Osteocyte (in vitro differentiated cells): Measurements from ENCODE around the gene PRKN. TPM values are rescaled to one million over a fixed set of nuclear protein-coding genes. Genes with fewer than 3 reads are reported as not detected.

Experiments
- DNase-seq: peaks from one replicate; pipeline ENCODE4 v3.0.0; 2021; ENCODE audit warnings: mixed read lengths; ENCODE audit not compliant: unreplicated experiment; ENCODE audit errors: extremely low spot score
- H3K27ac Mint-ChIP-seq: one replicate; pipeline ENCODE4 v1.8.0; 2021; ENCODE audit warnings: mild to moderate bottlenecking, mixed read lengths; ENCODE audit not compliant: unreplicated experiment
- H3K27me3 Mint-ChIP-seq: one replicate; pipeline ENCODE4 v1.8.0; 2021; ENCODE audit warnings: mixed read lengths; ENCODE audit not compliant: unreplicated experiment
- H3K36me3 Mint-ChIP-seq: one replicate; pipeline ENCODE4 v1.8.0; 2021; ENCODE audit warnings: mixed read lengths; ENCODE audit not compliant: unreplicated experiment
- H3K4me1 Mint-ChIP-seq: one replicate; pipeline ENCODE4 v1.8.0; 2021; ENCODE audit warnings: mixed read lengths; ENCODE audit not compliant: unreplicated experiment
- H3K4me3 Mint-ChIP-seq: one replicate; pipeline ENCODE4 v1.8.0; 2021; ENCODE audit warnings: mild to moderate bottlenecking, moderate library complexity, mixed read lengths; ENCODE audit not compliant: unreplicated experiment
- H3K9me3 Mint-ChIP-seq: one replicate; pipeline ENCODE4 v1.8.0; 2021; ENCODE audit warnings: mixed read lengths; ENCODE audit not compliant: unreplicated experiment
- total RNA-seq: library from RNA; stranded (reverse); gene quantifications from 2 replicates; pipeline ENCODE4 v1.2.1, GENCODE V29; 2021
- TF ChIP-seq, protein P1 (sequence below): fragments of 200-600 bp; sonication (generic); IDR thresholded peaks from 2 replicates; pipeline ENCODE4 v1.5.0; 2021; ENCODE audit warnings: antibody characterized with exemption, mild to moderate bottlenecking, moderate library complexity

The PRKN gene
- total RNA-seq, 1 donor from 2014 or later, result 13.4 TPM

DNA sequence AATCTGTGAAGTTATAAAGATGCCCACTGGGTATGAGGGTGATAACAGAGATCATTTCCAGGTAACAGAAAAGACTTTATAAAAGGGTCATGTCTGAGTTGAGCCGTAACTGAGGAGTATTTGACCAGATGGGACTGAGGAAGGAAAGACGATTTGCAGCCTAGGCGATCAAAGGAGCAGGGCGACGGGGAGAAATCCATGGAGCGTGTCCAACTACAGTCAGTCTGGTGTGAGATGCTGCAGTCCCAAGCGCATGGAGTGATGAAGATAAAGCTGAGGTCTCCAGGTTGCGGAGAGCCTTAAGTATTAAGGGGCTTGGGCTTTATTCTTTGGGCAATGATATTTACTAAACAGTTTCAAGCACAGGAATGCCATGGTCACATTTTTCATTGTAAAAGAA lies 166.7 kb downstream of the PRKN start:
- no peak overlapping the region for H3K4me3 Mint-ChIP-seq
- no peak overlapping the region for H3K27ac Mint-ChIP-seq
- H3K4me1 Mint-ChIP-seq, result no peaks in the 10 kb centered on the region
- TF ChIP-seq, protein P1, sequence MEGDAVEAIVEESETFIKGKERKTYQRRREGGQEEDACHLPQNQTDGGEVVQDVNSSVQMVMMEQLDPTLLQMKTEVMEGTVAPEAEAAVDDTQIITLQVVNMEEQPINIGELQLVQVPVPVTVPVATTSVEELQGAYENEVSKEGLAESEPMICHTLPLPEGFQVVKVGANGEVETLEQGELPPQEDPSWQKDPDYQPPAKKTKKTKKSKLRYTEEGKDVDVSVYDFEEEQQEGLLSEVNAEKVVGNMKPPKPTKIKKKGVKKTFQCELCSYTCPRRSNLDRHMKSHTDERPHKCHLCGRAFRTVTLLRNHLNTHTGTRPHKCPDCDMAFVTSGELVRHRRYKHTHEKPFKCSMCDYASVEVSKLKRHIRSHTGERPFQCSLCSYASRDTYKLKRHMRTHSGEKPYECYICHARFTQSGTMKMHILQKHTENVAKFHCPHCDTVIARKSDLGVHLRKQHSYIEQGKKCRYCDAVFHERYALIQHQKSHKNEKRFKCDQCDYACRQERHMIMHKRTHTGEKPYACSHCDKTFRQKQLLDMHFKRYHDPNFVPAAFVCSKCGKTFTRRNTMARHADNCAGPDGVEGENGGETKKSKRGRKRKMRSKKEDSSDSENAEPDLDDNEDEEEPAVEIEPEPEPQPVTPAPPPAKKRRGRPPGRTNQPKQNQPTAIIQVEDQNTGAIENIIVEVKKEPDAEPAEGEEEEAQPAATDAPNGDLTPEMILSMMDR, result no peak
- no peaks in the 10 kb centered on the region for H3K27me3 Mint-ChIP-seq
- peaks cover 22% of the 10 kb centered on the region for H3K9me3 Mint-ChIP-seq
- DNase-seq, result no peak
- H3K36me3 Mint-ChIP-seq, result peaks cover 13% of the 10 kb centered on the region

DNA sequence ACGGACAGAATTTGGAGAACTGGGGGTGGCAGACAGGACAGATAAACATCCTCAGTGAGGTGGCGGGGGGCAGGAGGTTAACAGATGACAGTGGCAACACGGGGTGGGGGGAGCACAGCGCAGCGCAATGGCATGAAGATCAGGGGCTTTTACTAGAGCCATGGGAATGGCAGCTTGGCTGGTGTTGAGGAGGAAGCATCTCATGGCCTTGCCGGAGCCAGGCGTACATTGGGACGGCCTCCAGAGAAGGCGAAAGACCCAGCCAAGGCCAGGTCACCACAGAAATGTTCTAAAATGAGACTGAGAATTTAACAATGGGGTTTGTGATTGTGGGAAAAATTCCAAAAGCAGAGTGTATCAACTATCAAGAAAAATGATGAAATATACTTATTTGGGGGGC lies 173.0 kb downstream of the PRKN start:
- Mint-ChIP-seq H3K27me3 (no peaks in the 10 kb centered on the region), H3K4me3 (no peak overlapping the region), H3K4me1 (no peaks in the 10 kb centered on the region), H3K9me3 (no peaks in the 10 kb centered on the region), H3K27ac (no peak overlapping the region), H3K36me3 (peaks cover 9% of the 10 kb centered on the region)
- TF ChIP-seq, protein P1, result no peak
- no peak for DNase-seq

DNA sequence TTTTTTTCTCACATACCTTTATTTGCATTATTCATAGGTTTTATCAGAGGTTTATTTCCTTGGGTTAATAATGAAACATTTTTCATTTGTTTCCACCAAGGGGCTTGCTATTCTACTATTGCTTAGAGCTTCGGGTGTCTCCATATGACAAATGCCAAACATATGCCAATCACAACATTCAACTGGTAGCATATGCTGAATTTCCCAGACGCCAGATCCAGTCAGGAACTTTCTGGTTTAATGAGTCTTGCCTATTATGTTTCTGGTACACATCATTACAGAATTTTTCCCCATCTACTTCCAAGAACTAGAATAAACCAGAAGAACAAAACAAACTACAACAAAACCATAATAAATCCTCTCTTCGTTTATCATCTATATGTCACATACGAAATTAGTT lies 180.7 kb downstream of the PRKN start:
- no peak for DNase-seq
- Mint-ChIP-seq H3K4me1 (no peaks in the 10 kb centered on the region), H3K9me3 (no peaks in the 10 kb centered on the region), H3K36me3 (peaks cover under 1% of the 10 kb centered on the region), H3K27ac (no peak overlapping the region), H3K27me3 (no peaks in the 10 kb centered on the region), H3K4me3 (no peak overlapping the region)
- TF ChIP-seq, protein P1, result no peak

DNA sequence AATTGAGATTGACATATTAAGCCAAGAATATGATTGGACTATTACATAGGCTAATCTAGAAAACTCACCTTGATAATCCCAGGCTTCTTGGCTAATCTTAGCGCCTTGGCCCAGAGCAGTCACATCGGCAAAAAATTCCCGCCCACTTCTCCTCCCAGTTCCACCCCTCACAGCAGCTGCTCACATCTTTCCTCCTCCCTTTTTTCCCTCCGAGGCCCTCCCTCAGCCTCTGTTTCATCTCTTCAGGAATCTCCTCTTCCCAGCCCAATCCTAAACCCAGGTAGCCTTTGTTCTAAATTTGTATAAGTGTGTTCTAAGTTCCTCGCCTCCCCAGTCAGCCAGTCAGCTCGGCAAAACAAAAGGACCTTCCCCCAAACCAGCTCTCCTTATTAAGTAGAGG lies 184.3 kb downstream of the PRKN start:
- DNase-seq, result peak; percentile 38
- TF ChIP-seq, protein P1, result no peak
- no peaks in the 10 kb centered on the region for H3K27me3 Mint-ChIP-seq
- no peak overlapping the region for H3K4me3 Mint-ChIP-seq
- no peaks in the 10 kb centered on the region for H3K9me3 Mint-ChIP-seq
- peaks cover 11% of the 10 kb centered on the region for H3K4me1 Mint-ChIP-seq
- no peak overlapping the region for H3K27ac Mint-ChIP-seq
- no peaks in the 10 kb centered on the region for H3K36me3 Mint-ChIP-seq

DNA sequence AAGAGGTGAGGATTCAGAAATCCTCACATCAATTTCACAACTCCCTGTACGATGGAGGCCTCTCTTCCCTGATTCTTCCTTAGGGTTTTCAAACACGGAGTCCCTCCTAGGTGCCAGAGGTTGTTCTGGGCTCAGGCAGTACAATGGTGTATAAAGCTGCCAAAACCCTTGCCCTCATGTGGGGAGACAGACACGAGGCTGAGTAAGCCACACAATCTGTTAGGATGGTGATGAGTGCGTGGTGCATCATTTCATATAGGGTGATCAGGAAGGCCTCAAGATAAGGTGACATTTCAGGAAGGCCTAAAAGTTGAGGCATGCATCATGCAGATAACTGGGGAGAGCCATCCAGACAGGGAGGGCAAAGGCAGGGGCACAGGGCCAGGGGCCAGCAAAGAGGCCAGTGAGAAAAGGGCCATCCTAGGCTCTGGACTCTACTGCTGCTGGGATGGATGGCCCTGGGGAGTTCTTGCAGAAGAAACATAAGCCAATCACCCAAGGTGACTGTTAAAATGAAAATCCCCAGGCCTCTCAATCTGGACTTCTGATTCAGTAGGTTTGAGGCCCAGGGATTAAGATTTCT lies 186.5 kb downstream of the PRKN start:
- H3K4me3 Mint-ChIP-seq, result no peak overlapping the region
- no peak overlapping the region for H3K27ac Mint-ChIP-seq
- H3K36me3 Mint-ChIP-seq, result no peaks in the 10 kb centered on the region
- H3K9me3 Mint-ChIP-seq, result no peaks in the 10 kb centered on the region
- peaks cover 11% of the 10 kb centered on the region for H3K4me1 Mint-ChIP-seq
- peak; percentile 62 for DNase-seq
- no peaks in the 10 kb centered on the region for H3K27me3 Mint-ChIP-seq
- TF ChIP-seq, protein P1, result no peak
